ENCODE measurements around the gene LEO1.

The LEO1 gene

GRCh38 chr15:52002351-52002750, 30.8 kb upstream of the LEO1 start:
- no peak for TF ChIP-seq CTCF (conservative IDR thresholded peaks at IDR 0.05; ENCODE audit: low read length)
- TF ChIP-seq EZH2phosphoT487 (IDR thresholded peaks at IDR 0.05; ENCODE audit: borderline replicate concordance), result no peak
- Histone ChIP-seq H3F3A (ENCODE audit: low read depth) (no peaks in the 10 kb centered on the region), H3K4me1 (ENCODE audit: insufficient read depth, low read length, poor library complexity, severe bottlenecking) (peaks cover 12% of the 10 kb centered on the region), H3K27me3 (ENCODE audit: insufficient read depth, low read length, poor library complexity, severe bottlenecking) (no peaks in the 10 kb centered on the region), H3K79me2 (ENCODE audit: insufficient read depth, low read length) (no peaks in the 10 kb centered on the region), H3K9me3 (ENCODE audit: insufficient read depth, low read depth, low read length) (no peaks in the 10 kb centered on the region), H2AFZ (ENCODE audit: low read length) (no peak overlapping the region), H3K4me3 (ENCODE audit: low read length, poor library complexity, severe bottlenecking) (no peak overlapping the region), H4K20me1 (ENCODE audit: insufficient read depth, low read length, poor library complexity, severe bottlenecking) (no peaks in the 10 kb centered on the region), H3K36me3 (ENCODE audit: insufficient read depth, low read length) (no peaks in the 10 kb centered on the region), H3K9me2 (replicated peaks; ENCODE audit: low read depth, low read length) (no peaks in the 10 kb centered on the region), H3K9ac (ENCODE audit: low read depth, low read length, poor library complexity, severe bottlenecking) (no peak overlapping the region), H3K4me2 (ENCODE audit: low read depth, low read length, poor library complexity, severe bottlenecking) (no peak overlapping the region)

DNA sequence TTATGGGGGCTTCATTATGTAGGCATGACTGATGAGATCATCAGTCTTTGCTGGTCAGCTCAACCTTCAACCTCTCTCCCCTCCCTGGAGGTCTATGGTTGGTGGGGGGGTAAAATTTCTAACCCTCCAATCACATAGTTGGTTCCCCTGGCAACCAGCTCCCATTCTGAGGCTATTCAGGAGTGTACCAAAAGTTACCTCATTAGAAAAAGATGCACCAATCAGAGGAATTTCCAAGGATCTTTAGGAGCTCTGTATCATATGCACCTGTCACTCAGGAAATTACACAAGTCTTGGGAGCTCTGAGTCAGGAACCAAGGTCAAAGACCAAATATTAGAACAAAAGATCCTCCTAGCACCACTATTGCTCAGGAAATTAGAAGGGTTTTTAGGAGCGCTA, 21.4 kb upstream of the LEO1 start:
- Histone ChIP-seq H3K9ac (ENCODE audit: low read depth, low read length, poor library complexity, severe bottlenecking) (no peak overlapping the region), H3F3A (ENCODE audit: low read depth) (no peaks in the 10 kb centered on the region), H3K79me2 (ENCODE audit: insufficient read depth, low read length) (no peaks in the 10 kb centered on the region), H3K4me3 (ENCODE audit: low read length, poor library complexity, severe bottlenecking) (no peak overlapping the region), H3K27me3 (ENCODE audit: insufficient read depth, low read length, poor library complexity, severe bottlenecking) (no peaks in the 10 kb centered on the region), H3K4me2 (ENCODE audit: low read depth, low read length, poor library complexity, severe bottlenecking) (no peak overlapping the region), H3K9me3 (ENCODE audit: insufficient read depth, low read depth, low read length) (no peaks in the 10 kb centered on the region), H3K4me1 (ENCODE audit: insufficient read depth, low read length, poor library complexity, severe bottlenecking) (no peaks in the 10 kb centered on the region), H2AFZ (ENCODE audit: low read length) (no peak overlapping the region), H3K36me3 (ENCODE audit: insufficient read depth, low read length) (no peaks in the 10 kb centered on the region), H3K9me2 (replicated peaks; ENCODE audit: low read depth, low read length) (no peaks in the 10 kb centered on the region), H4K20me1 (ENCODE audit: insufficient read depth, low read length, poor library complexity, severe bottlenecking) (no peaks in the 10 kb centered on the region)
- TF ChIP-seq CTCF (conservative IDR thresholded peaks at IDR 0.05; ENCODE audit: low read length), result no peak
- TF ChIP-seq EZH2phosphoT487 (IDR thresholded peaks at IDR 0.05; ENCODE audit: borderline replicate concordance), result no peak

GRCh38 chr15:51991141-51991540, 19.6 kb upstream of the LEO1 start:
- TF ChIP-seq EZH2phosphoT487 (IDR thresholded peaks at IDR 0.05; ENCODE audit: borderline replicate concordance), result no peak
- TF ChIP-seq CTCF (conservative IDR thresholded peaks at IDR 0.05; ENCODE audit: low read length), result no peak
- Histone ChIP-seq H3K4me2 (ENCODE audit: low read depth, low read length, poor library complexity, severe bottlenecking) (no peak overlapping the region), H3K79me2 (ENCODE audit: insufficient read depth, low read length) (no peaks in the 10 kb centered on the region), H3K4me1 (ENCODE audit: insufficient read depth, low read length, poor library complexity, severe bottlenecking) (no peaks in the 10 kb centered on the region), H3K4me3 (ENCODE audit: low read length, poor library complexity, severe bottlenecking) (no peak overlapping the region), H3K9me3 (ENCODE audit: insufficient read depth, low read depth, low read length) (no peaks in the 10 kb centered on the region), H2AFZ (ENCODE audit: low read length) (no peak overlapping the region), H3K27me3 (ENCODE audit: insufficient read depth, low read length, poor library complexity, severe bottlenecking) (no peaks in the 10 kb centered on the region), H3F3A (ENCODE audit: low read depth) (no peaks in the 10 kb centered on the region), H3K9ac (ENCODE audit: low read depth, low read length, poor library complexity, severe bottlenecking) (no peak overlapping the region), H4K20me1 (ENCODE audit: insufficient read depth, low read length, poor library complexity, severe bottlenecking) (no peaks in the 10 kb centered on the region), H3K36me3 (ENCODE audit: insufficient read depth, low read length) (no peaks in the 10 kb centered on the region), H3K9me2 (replicated peaks; ENCODE audit: low read depth, low read length) (no peaks in the 10 kb centered on the region)

Data from Loucy (cell line).